Measurements from ENCODE around the gene BANF2.

DNA sequence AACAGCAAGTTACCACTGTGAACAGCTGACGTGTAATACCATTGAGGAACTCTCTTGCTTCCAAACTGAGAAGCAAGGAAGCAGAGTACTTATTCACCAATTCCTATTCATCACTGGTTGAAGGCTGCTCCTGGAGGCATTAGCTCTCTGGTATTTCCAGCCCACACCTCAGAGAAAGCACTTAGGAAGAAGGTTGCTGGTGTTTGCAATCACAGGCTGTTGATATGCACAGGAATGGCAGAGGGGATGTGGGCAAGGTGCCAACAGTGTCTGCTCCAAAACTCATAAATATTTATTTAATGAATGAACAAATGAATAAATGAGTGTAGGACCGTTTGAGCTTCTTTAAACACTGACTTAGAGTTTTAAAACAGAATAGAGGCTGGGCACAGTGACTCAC lies 10.8 kb upstream of the BANF2 start:
- TF ChIP-seq EZH2 (IDR thresholded peaks at IDR 0.05; ENCODE audit: insufficient read depth, poor library complexity, severe bottlenecking) (no peak), EZH2phosphoT487 (IDR thresholded peaks at IDR 0.05; ENCODE audit: insufficient read depth, low read depth) (no peak)

All from GM23248 (cell line).